D341Med (cell line): ENCODE measurements around the gene CTCFL.

Experiments used
- DNase-seq: peaks from one replicate; pipeline ENCODE4 v3.0.0; 2012; ENCODE audit warnings: low spot score

The CTCFL gene, protein sequence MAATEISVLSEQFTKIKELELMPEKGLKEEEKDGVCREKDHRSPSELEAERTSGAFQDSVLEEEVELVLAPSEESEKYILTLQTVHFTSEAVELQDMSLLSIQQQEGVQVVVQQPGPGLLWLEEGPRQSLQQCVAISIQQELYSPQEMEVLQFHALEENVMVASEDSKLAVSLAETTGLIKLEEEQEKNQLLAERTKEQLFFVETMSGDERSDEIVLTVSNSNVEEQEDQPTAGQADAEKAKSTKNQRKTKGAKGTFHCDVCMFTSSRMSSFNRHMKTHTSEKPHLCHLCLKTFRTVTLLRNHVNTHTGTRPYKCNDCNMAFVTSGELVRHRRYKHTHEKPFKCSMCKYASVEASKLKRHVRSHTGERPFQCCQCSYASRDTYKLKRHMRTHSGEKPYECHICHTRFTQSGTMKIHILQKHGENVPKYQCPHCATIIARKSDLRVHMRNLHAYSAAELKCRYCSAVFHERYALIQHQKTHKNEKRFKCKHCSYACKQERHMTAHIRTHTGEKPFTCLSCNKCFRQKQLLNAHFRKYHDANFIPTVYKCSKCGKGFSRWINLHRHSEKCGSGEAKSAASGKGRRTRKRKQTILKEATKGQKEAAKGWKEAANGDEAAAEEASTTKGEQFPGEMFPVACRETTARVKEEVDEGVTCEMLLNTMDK

DNA sequence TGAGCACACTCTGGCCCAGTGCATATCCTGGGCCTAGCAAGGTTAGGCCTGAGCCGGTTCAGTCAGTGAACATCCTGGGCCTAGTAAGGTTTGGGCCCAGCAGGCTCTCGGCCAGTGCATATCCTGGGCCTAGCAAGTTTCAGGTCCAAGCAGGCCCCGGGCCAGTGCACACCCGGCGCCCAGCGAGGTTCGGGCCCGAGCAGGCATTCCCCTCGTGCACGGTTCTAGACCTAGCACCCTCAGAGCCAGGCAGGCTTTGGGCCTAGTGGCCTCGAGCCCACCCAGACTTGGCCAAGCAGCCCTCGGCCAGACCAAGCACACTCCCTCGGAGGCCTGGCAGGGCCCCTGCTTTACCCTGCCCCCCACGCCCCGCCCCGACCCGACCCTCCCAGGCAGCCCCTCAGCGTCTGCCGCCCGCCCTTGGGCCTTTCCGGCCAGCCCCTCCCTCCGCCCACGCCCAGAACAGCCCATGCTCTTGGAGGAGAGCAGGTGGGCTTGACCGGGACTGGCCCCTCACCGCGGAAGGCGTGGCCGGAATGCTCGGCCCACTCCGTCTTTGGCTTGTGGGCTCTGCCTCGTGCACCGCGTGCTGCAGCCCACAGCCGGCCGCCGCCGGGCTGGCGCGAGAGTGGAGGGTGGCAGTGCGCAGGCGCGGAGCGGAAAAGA, at the start of gene CTCFL:
TSS of gene CTCFL (minus strand) at position 630 of the 666 bp plus-strand sequence. CDS start 935 bp downstream, outside the sequence.
- no peak for DNase-seq

- peak; percentile 55 for DNase-seq
Observed at GRCh38 chr20:57573894-57574293, 49.0 kb upstream of the CTCFL start.

DNA sequence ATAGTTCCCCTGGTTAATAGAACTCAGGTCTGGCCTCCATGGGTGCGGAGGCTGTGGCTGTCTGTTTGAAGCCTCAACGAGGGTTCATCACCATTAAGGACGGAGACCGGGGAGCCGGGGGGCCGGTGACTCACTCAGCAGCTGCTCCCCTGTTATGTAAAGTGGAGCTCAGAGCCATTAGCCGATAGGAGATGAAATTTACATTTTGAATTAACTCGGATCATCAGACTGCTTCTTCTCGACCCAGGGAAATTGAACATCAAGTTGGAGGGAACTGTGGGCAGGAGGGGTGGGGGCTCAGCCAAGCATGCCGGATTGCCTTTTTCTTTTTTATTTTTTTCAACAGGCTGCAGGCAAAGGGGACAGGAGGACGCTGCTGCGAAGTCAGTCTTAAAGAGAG, 48.3 kb upstream of the CTCFL start:
- no peak for DNase-seq

DNA sequence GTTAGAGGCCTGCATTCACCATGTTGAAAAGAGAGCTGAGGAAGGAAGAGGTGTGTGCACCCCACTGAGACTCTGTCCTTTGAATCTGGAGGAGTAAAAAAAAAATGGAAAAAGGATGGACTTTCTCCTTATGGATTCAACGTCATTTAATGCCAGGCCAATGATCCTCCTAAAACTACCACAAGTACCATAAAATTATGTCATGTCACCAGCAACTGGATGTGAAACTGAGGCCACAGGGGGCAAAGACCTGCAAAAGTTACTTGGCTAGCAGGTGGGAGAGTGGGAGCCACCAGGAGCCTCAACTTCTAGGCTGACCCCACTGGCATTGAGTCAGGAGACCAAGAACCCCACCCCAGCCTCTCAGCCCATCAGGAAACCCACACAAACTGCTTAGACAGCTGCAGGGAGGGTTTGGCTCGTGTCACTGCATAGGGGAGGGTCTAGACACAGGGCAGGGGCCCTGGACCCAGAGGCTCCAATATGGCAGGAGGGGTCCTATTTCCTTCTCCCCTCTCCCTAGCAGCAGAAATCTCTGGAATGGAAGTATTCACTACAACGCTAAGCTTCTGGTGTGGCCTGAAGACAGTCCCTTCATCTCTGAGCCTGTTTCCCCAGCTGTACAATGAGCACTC, 47.0 kb upstream of the CTCFL start:
- no peak for DNase-seq

DNA sequence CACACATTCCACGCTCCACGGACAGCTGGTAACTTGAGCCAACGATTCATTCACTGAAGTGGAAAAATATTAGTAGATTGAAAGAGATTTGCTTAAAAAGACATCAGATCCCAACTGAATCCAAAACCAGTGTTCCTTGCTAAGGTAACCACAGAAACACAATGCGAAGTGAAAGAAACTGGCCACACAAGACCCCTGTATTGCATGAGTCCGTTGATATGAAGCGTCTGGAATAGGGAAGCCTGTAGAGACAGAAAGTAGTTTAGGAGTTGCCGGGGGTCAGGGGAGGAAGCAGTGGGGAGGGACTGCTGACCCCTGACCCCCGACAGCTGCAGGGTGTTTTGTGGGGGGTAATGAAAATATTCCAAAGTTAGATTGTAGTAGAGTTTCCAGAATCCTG, 46.0 kb upstream of the CTCFL start:
- no peak for DNase-seq

- no peak for DNase-seq
Observed at GRCh38 chr20:57570145-57570850, 45.4 kb upstream of the CTCFL start.

DNA sequence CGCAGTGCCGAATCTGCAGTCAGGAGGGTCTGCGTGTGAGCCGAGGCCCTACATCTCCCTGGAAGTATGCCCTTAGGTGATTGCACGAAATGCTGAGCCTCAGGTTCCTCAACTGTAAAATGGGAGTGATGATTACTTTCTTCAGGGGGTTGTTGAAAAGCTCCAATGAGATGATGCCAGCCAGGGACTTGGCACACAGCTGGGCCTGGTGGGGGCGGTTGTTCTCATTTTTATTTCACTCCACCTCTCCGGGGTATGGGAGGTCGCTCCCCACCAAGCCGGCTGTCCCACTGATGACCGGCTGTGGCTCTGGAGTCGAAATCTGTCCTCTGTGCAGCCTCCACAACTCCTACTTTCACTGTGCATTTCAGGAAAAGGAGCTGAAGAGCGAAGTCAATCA, 44.0 kb upstream of the CTCFL start:
- no peak for DNase-seq

DNA sequence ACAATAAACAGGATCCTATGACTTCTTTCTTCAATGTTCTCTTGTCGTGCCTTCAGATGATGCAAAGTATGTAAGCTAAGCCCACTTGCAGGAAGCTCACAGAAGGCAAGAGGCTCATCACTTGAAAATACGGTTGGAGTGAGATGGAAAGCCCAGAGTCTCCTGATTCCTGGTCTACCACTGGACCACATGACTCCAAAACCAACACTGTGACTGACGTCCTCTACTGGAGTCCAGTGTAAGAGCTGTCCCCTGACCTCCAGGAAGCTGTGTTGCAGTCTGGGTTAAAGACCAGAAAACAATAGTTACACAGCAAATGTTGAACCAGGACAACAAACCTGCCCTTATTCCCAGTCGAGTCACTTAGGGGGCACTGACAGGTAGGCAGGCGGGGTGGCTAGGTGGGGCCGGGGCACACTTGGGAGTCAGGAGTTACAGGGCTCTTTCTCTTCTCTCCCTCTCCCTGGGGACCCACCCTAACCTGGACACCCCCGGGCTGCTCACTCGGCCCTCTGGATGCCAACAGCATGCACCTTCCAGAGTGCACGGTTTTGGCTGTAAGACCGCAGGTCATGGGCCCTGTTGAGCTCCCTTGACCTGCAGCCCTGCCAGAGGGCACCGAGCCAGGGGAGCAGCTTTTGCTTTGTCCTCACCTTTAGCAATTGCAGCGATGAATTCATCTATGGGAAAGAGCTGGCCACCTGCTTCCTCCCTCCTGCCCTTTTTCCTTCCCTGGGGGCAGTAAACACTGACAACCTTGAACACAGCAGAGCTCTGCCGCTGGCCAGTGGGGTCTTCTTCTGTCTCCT, 43.4 kb upstream of the CTCFL start:
- no peak for DNase-seq

GRCh38 chr20:57567471-57568079, 42.6 kb upstream of the CTCFL start:
- no peak for DNase-seq

DNA sequence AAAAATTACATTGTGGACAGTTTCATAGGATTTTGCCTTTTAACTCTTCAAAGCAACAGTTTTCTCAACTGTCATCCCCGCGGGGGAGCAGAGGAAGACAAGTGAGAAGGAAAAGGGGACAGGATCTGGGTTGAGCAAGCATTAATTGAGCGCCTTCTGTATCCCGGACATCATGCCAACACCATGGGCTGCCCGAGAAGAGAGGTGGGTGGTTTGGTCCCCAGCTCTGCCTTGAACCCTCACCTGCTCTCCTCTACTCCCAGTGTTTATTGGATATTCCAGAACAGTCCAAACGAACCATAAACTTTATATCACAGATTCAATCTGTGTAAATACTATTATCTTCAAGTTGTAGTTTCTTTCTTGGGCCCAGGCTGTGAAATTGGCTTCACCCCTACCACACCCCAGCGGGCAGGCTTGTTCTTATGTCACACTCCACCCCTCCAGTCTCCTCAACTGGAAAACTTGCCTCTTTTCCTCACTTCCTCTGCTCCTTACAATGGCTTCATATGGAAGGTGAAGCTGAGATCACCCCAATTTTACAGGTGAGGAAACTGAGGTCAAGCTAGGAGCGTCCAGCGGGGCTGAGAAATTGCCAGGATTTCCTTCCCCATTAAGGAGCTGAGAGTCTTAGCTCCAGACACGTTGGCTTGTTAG, 42.0 kb upstream of the CTCFL start:
- no peak for DNase-seq

- DNase-seq, result no peak
Observed at GRCh38 chr20:57566399-57566798, 41.5 kb upstream of the CTCFL start.

- DNase-seq, result no peak
Observed at GRCh38 chr20:57564951-57565642, 40.2 kb upstream of the CTCFL start.

DNA sequence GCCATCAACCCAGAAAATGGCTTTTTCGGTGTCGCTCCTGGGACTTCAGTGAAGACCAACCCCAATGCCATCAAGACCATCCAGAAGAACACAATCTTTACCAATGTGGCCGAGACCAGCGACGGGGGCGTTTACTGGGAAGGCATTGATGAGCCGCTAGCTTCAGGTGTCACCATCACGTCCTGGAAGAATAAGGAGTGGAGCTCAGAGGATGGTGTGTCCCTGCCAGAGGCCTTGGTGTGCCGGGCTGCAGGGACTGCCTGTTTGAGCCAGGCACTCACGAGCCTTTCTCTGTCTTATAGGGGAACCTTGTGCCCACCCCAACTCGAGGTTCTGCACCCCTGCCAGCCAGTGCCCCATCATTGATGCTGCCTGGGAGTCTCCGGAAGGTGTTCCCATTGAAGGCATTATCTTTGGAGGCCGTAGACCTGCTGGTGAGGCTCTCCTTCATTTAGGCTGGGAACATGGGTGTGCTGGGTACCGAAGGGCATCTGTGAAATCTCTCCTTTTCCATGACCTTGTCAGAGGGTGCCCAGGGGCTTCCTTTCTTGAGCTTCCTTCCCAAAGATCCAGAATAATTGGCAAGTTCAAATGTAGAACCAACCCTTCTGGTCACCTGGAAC, 39.4 kb upstream of the CTCFL start:
- no peak for DNase-seq

- no peak for DNase-seq
Observed at GRCh38 chr20:57563522-57563921, 38.6 kb upstream of the CTCFL start.

DNA sequence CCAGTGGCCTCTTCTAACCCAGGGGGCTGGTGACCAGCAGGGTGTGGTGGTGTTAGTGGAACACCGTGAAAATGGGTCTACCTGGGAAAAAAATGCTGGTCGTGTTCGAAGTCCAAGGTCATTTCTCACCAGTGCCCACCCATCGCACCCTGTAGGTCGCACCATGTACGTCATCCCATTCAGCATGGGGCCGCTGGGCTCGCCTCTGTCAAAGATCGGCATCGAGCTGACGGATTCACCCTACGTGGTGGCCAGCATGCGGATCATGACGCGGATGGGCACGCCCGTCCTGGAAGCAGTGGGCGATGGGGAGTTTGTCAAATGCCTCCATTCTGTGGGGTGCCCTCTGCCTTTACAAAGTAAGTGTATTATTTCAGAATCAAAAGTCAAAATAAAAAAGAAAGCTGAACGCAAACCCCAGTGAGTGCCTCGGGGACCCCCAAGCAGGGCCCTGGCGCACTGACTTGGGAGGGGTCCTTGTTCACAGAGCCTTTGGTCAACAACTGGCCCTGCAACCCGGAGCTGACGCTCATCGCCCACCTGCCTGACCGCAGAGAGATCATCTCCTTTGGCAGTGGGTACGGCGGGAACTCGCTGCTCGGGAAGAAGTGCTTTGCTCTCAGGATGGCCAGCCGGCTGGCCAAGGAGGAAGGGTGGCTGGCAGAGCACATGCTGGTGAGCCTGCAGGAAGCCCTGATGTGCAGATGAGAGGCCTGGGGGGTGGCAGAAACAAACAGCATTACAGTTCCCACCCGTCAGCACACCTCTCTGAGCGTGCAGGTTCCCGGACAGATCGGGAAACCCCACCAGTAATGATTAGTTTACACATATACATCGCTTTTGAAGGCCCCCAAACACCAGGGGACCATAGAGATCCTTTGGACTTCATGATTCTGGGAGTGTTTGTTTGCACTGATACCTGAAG, 37.9 kb upstream of the CTCFL start:
- no peak for DNase-seq

GRCh38 chr20:57561356-57562279, 36.7 kb upstream of the CTCFL start:
- DNase-seq, result no peak
